HG02678 (cell line): ENCODE results near the gene LRP6.

ENCODE experiments used
- ATAC-seq: cut with Tn5 transposase; IDR thresholded peaks from one replicate; pipeline ENCODE4 v1.9.1; 2021; ENCODE audit warnings: mild to moderate bottlenecking, moderate library complexity; ENCODE audit not compliant: unreplicated experiment

LRP6 gene

GRCh38 chr12:12083688-12084087 lies 183.2 kb downstream of the LRP6 start:
- no peak for ATAC-seq

DNA sequence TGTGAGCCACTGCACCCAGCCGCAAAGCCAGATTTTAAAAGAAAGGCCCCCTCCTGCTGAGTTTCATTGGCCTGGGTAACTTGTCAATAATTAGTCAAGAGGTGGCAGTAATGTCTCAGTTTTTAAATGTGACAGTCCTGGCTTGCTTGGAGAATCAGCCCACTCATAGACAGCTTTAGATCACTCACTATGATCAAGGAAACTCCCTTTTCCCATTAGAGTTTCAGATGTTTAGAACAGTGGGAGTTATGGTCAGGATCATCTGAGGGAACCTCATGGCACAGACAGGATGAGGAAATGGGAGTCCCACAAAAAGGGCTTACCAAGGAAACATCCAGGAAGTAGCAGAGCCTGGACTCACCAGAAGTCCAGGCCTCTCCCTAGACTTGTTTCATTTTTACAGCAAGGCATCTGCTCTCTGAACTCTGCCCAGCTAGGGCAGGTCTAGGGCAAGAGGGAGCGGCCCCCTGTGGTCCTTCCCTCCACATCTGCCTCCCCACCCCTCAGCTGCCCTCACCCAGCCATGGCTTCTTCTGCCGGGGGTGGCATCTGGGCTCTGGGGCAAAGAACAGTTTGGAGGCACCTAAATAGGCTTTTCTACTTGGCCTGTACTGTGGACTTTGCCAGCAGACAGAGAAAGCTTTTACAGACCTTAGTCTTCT lies 184.9 kb downstream of the LRP6 start:
- ATAC-seq = no peak

DNA sequence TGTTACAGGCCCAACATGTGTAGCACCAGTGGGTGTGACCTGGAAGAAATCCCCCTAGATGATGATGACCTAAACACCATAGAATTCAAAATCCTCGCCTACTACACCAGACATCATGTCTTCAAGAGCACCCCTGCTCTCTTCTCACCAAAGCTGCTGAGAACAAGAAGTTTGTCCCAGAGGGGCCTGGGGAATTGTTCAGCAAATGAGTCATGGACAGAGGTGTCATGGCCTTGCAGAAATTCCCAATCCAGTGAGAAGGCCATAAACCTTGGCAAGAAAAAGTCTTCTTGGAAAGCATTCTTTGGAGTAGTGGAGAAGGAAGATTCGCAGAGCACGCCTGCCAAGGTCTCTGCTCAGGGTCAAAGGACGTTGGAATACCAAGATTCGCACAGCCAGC lies 187.6 kb downstream of the LRP6 start:
- ATAC-seq = no peak

DNA sequence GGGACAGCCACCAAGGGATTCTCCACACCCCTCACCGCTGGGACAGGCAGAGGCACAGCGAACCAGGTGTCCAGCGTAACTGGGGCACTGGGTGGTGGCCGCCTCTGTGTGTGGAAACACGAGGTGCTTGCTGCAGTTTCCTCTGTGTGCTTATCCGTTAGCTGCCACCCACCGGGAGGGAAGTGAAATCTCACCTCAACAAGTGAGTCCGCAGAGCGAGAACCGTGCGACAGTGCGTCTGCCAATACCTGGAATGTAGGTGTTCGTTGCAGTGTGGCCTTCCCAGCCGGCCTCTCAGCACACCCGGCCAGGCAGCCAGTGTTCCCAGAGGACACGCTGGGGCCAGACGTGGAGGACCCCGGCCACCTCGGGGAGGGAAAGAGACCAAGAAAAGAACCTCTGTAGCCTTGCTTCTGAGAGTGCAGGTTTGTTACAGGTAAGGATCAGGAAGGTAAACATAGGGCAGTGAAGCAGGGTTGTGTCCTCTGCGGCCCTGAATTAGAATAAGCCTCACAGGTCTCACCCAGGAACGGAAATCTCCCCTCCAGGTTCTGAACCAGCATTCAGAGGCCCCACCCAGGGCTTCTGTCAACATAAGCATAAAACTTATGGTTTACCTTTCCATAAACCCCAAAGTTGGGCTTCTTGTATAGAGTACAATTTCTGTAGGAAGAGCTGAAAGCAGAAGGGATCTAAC lies 194.6 kb downstream of the LRP6 start:
- no peak for ATAC-seq

- no peak for ATAC-seq
These were observed 195.9 kb downstream of the LRP6 start, which contains the start of gene BCL2L14 for GRCh38 chr12:12070674-12071656. TSS of gene BCL2L14 (plus strand) at chr12:12070939. CDS start at chr12:12079306, 8,367 bp downstream.

DNA sequence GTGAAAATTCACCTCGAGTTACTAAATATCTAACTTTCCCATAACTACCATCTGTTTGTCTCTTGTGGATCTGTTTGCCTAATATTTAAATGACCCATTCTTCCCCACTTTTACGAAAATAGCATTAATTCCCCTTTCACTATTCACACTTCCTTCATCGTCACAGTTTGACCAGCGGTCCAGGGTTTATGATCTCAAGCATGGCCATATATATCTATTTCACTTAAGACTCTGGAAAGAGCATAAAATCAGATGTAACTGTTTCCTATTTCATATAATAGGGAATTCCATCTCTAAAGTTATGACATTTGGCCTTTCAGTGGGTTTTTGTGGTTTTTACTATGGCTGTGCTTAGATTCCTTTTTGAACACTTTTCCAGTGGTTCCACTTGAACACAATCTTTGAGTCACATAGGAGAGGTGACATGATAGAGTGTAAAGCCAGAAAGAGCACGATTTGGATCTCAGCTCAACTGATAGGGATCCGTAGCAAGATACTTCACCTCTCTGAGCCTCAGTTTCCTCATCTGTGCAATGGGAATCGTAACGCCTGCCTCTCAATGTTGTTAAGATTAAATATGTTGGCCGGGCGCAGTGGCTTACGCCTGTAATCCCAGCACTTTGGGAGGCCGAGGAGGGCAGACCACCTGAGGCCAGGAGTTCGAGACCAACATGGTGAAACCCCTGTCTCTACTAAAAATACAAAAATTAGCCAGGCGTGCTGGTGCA lies 196.9 kb downstream of the LRP6 start:
- no peak for ATAC-seq

DNA sequence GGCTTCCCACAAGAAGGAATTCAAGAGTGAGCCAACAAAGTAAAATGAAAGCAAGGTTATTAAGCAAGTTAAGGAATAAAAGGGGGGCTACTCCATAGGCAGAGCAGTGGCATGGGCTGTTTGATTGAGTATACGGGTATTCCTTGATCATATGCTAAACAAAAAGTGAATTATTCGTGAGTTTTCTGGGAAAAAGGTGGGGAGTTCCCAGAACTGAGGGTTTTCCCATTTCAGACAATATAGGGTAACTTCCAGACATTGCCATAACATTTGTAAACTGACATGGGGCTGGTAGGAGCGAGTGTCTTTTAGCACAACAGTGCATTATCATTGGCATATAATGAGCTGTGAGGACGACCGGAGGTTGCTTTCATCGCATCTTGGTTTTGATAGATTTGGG lies 198.1 kb downstream of the LRP6 start:
- no peak for ATAC-seq
